Activated naive CD8-positive, alpha-beta T cell treated with anti-CD3 and anti-CD28 coated beads, Interleukin-2, amount 50 U/mL, for 16 hours (primary cell): ENCODE measurements around the gene CITED2.
"Not testable (repeated sequence)": the region's sequence is repeated elsewhere in the genome, so short reads cannot be mapped to it uniquely, and the experiment has no call there.

Experiments
- DNase-seq: peaks from one replicate; pipeline ENCODE4 v3.0.0-alpha.2; 2020; ENCODE audit warnings: low read depth, low spot score

CITED2 gene

GRCh38 chr6:139364982-139365379 is 9.5 kb downstream of the CITED2 start:
- DNase-seq = no peak

GRCh38 chr6:139364302-139364981 is 10.0 kb downstream of the CITED2 start:
- no peak for DNase-seq

- DNase-seq = not testable (repeated sequence)
These were observed 10.7 kb downstream of the CITED2 start for GRCh38 chr6:139363797-139364196.

- DNase-seq = not testable (repeated sequence)
These were observed 11.3 kb downstream of the CITED2 start for GRCh38 chr6:139363123-139363522.

DNA sequence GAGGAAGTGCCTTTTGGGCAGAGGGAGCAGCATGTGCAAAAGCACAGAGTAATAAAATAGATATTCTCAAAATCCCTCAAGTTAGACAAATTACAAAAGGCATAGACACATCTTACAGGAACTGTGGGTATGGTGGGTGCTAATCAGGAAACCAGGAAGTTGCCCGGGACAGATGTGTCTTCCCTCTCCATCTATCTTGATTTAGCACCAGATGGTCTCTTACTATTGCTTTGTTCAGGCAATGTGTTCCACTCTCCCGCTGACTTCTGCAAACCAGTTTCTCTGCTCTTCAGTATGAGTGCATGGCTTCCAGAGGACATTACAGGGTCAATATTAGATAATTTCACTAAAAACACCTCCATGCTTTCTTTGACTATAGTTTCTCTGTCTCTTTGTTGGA is 13.2 kb downstream of the CITED2 start:
- no peak for DNase-seq

GRCh38 chr6:139356924-139357323 is 17.5 kb downstream of the CITED2 start:
- DNase-seq = no peak

- no peak for DNase-seq
These were observed 18.5 kb downstream of the CITED2 start for GRCh38 chr6:139355777-139356445.

DNA sequence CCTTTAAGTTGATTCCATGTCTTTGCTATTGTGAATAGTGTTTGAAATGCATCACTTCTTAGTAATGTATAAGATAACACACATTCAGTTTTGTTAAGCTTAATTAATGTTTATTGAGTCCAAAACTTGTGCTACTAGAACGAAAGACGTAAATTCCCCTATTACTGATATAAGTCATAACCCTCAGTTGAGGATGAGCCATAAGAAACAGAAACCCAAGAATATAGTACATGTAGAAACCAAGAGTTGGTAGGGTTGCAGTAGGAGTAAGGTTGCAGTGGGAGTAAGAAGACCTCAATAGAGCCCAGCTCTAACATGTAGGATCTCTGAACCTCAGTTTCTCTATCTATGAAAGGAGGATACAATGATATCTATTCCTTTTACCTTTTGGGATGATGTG is 19.3 kb downstream of the CITED2 start:
- DNase-seq = no peak

DNA sequence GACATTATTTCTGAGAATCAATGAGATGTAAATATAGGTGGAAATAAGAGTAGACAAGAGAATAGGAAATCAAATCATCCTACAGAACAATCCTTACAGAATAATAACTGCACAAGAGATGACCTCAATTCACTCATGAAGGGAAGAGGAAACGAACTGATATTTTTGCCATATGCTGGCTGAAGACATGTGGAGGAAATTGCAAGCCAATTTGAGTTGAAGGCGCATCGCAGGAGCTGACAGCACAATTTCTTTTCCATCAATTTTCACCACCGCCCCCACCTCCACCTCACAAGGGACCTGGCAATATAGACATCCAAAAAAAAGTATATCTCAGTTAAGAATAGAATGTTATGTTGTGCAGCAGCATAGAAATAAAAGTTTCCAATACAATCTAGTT is 20.3 kb downstream of the CITED2 start:
- DNase-seq = no peak

DNA sequence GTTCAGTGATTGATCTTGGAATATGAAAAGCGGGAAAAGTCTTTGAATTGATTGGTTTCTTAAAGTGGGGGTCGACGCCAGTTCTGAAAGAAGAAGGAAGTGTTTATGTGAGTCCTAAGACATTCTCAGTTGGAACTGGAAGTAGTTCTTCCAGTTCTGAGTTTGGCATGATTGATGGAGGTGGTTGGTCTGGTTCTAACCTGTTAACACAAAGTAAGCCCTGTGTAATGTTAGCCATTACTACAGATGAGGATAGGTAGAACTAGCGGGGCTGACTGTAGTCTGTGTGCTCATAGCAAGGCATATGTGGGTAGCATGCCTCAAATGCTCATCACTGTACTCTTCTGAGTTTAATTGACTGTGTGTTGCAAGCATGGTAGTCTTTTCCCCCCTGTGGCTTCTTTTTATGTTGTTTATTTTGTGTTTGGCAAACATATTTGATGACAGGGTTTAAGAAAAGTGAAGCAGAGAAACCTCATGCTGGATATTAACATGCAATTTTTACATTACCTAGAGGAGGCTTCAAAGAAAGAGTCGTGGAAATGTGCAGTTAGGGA is 24.9 kb downstream of the CITED2 start:
- DNase-seq = no peak

DNA sequence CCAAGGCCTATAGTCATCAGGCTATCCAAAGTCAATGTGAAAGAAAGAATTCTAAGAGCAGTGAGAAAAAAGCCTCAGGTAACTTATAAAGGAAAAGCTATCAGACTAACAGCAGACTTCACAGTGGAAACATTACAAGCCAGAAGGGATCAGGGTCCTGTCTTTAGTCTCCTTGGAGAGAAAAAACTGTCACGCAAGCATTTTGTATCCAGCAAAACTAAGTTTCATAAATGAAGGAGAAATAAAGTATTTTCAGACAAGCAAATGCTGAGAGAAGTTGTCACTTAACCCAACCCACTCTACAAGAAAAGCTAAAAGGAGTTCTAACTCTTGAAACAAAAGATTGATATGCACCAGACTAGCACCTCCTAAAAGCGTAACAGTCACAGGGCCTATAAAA is 28.1 kb downstream of the CITED2 start:
- no peak for DNase-seq

GRCh38 chr6:139344186-139344963 is 30.1 kb downstream of the CITED2 start:
- DNase-seq = no peak

- no peak for DNase-seq
These were observed 31.2 kb downstream of the CITED2 start for GRCh38 chr6:139343052-139343750.

DNA sequence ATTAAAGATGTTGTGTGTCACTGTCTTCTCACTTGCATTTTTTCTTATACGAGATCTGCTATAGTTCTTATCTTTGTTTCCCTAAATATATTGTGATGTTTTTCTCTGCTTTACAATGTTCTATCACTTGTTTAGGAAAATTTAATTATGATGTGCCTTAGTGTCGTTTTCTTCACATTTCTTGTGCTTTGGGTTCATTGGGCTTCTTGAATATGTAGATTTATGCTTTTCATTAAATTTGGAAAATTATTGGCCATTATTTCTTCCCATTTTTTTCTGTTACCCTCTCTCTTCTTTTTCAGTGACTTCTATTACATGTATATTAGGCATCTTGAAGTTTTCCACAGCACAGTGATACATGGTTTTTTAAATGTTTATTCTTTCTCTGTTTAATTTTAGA is 33.4 kb downstream of the CITED2 start:
- DNase-seq = no peak

DNA sequence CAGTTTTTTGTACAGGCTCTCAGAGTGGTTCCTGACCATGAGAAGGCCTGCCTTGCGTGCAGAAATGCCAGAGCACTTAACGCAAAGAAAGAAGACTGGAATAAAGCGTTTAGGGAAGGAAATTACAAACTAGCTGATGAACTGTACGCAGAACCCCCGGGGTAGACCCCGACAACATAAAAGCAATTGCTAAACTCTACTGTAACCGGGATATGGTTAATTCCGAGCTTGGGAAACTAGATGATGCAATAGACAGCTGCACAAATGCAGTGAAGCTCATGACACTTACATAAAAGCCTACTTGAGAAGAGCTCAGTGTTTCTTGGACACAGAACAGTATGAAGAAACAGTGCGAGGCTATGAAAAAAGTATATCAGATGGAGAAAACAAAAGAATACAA is 35.7 kb downstream of the CITED2 start:
- no peak for DNase-seq

- no peak for DNase-seq
These were observed 36.6 kb downstream of the CITED2 start for GRCh38 chr6:139337830-139338229.

DNA sequence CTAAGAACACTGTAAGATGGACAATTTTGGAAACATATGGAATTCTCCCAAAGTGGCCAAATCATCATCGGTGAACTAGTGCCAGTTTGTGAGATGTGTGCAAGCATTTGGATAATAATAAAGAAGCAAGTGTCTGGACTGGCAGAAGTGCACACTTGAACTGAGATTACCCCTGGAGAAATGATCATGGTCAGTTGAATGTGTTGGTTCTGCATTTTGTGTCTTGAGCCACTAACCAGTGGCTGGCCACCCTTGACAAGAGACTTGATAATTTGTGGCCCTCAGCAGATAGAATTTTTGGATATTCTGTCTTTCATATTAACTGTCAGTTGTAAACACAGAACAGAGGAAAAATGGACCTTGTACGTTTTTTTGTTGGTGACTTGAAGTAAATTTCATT is 37.4 kb downstream of the CITED2 start:
- no peak for DNase-seq

- DNase-seq = no peak
These were observed 38.0 kb downstream of the CITED2 start for GRCh38 chr6:139336488-139336887.

GRCh38 chr6:139335447-139336210 is 38.8 kb downstream of the CITED2 start:
- no peak for DNase-seq

DNA sequence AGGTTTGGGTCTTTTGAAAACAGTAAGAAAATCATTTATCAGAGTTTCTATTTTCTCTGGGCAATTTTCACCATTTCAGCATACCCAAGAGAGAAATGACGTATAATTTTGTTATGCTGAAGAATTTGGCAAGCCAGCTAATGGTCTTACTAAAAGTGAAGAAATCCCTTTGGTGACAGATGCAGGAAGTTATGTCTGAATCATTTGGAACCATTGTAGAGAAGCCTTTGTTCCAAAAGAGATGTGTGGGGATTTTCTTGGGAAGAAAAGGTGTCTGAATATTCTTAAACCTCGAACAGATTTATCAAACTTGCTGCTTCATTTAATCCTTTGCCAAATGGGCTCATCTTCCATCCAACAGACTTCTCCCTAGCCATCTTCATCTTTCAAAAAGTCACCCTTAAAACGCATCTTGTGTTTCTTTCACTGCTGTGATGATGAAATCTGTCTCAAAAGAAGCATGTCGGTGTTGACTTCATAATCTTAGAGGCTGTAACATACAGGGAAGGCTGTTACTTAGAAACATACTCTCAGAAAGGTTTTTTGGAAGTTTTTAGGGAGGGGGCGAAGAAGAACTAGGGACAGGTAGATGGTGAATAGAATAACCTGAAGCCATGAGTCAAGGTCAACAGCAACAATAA is 39.5 kb downstream of the CITED2 start:
- DNase-seq = no peak
